A549 (cell line): ENCODE measurements around the gene NR3C1. TPM values are rescaled to one million over a fixed set of nuclear protein-coding genes. Genes with fewer than 3 reads are reported as not detected.

Experiments
- ATAC-seq, 2 experiments: fragments of 200-7000 bp in 1 of 2; fragments of >200 bp in 1 of 2; cut with Nextera tagmentation in 1 of 2; cut with Tn5 transposase in 1 of 2; 3 replicates each; pipeline versions ENCODE4 v1.8.0 to v1.9.1; 2018 to 2020; ENCODE audit warnings: mild to moderate bottlenecking in 1 of 2, moderate library complexity in 1 of 2
- CTCF ChIA-PET: fragments of 300-600 bp; sonication (Branson Sonifier 250); formaldehyde crosslinking; extraction: SDS; loops from one replicate; lab custom pipeline; 2021; ENCODE audit warnings: antibody characterized with exemption, inconsistent platforms; lab: Yijun Ruan, JAX
- POLR2A ChIA-PET: fragments of 350-600 bp; formaldehyde crosslinking; extraction: SDS; loops from one replicate; lab custom pipeline; 2021; ENCODE audit warnings: antibody characterized with exemption, inconsistent platforms; lab: Yijun Ruan, JAX
- DNase-seq, 2 experiments: peaks; one replicate each; pipeline versions ENCODE4 v3.0.0 to v3.0.0-alpha.2; 2011 to 2016; ENCODE audit warnings: low read depth in 1 of 2, low spot score in 1 of 2
- FAIRE-seq: peaks from 2 replicates; lab custom pipeline; 2011; peaks lifted over from hg19 to GRCh38; lab: Jason Lieb, UNC
- H3K27ac ChIP-seq, 2 experiments: fragments of >200 bp; sonication (Bioruptor Twin); formaldehyde crosslinking; 3 replicates each; pipeline ENCODE4 v1.5.1; 2016 to 2017
- H3K4me1 ChIP-seq: fragments of >200 bp; sonication (Bioruptor Twin); formaldehyde crosslinking; 3 replicates; pipeline ENCODE4 v1.6.1; 2016
- H3K4me2 ChIP-seq: fragments of >200 bp; sonication (Bioruptor Twin); formaldehyde crosslinking; 3 replicates; pipeline ENCODE4 v1.6.1; 2016
- H3K4me3 ChIP-seq: fragments of >200 bp; sonication (Bioruptor Twin); formaldehyde crosslinking; 3 replicates; pipeline ENCODE4 v1.5.1; 2016
- H3K9me3 ChIP-seq: fragments of >200 bp; sonication (Bioruptor Twin); formaldehyde crosslinking; 3 replicates; pipeline ENCODE4 v1.6.1; 2016
- BCL3 ChIP-seq: fragments of >200 bp; sonication (Bioruptor Twin); formaldehyde crosslinking; IDR thresholded peaks from 3 replicates; pipeline ENCODE4 v1.6.1; 2016
- CBX8 ChIP-seq: fragments of 200-600 bp; sonication (generic); IDR thresholded peaks from 2 replicates; pipeline ENCODE4 v1.6.1; 2016
- EHMT2 ChIP-seq: fragments of 200-600 bp; sonication (generic); IDR thresholded peaks from 2 replicates; pipeline ENCODE4 v1.6.1; 2016; ENCODE audit warnings: antibody characterized with exemption, low read depth, mild to moderate bottlenecking, moderate library complexity
- ELK1 ChIP-seq: fragments of 150-350 bp; IDR thresholded peaks from 2 replicates; pipeline ENCODE4 v1.6.1; 2014; ENCODE audit warnings: low read depth, mild to moderate bottlenecking, low read length
- FOSL2 ChIP-seq, 2 experiments: fragments of 450-650 bp in 1 of 2; fragments of >200 bp in 1 of 2; sonication (Bioruptor Twin) in 1 of 2; formaldehyde crosslinking; IDR thresholded peaks; 2 replicates each; pipeline versions ENCODE4 v1.5.0 to v1.6.1; 2016 to 2020; ENCODE audit warnings: mild to moderate bottlenecking in 1 of 2, moderate library complexity in 1 of 2
- HES2 ChIP-seq: fragments of >200 bp; sonication (Bioruptor Twin); formaldehyde crosslinking; IDR thresholded peaks from 2 replicates; pipeline ENCODE4 v1.6.1; 2016
- HEYL ChIP-seq: fragments of 250-450 bp; sonication (Bioruptor Pico); IDR thresholded peaks from 2 replicates; pipeline ENCODE4 v1.8.0; 2021; ENCODE audit warnings: mild to moderate bottlenecking, moderate library complexity
- HMGXB4 ChIP-seq: fragments of 250-450 bp; sonication (Bioruptor Pico); IDR thresholded peaks from 2 replicates; pipeline ENCODE4 v1.5.0; 2021; ENCODE audit warnings: mild to moderate bottlenecking, moderate library complexity, borderline replicate concordance
- JUN ChIP-seq, 2 experiments: fragments of >200 bp; sonication (Bioruptor Twin); formaldehyde crosslinking; IDR thresholded peaks; 2 replicates in 1 of 2; 3 replicates in 1 of 2; pipeline ENCODE4 v1.6.1; 2016 to 2017
- JUNB ChIP-seq: fragments of >200 bp; sonication (Bioruptor Twin); formaldehyde crosslinking; IDR thresholded peaks from 2 replicates; pipeline ENCODE4 v1.6.1; 2016
- NFE2L2 ChIP-seq: fragments of 150-350 bp; conservative IDR thresholded peaks from 2 replicates; pipeline ENCODE4 v1.6.1; 2014; ENCODE audit warnings: low read length
- PHF8 ChIP-seq: fragments of 200-600 bp; sonication (generic); IDR thresholded peaks from 2 replicates; pipeline ENCODE4 v1.6.1; 2016; ENCODE audit warnings: low read depth, mild to moderate bottlenecking, antibody characterized with exemption, moderate library complexity, borderline replicate concordance
- POLR2A ChIP-seq: IDR thresholded peaks from 2 replicates; pipeline ENCODE4 v1.6.1; 2012; ENCODE audit warnings: mild to moderate bottlenecking, low read length
- RAD21 ChIP-seq, 2 experiments: fragments of >200 bp in 1 of 2; sonication (Bioruptor Twin) in 1 of 2; formaldehyde crosslinking in 1 of 2; IDR thresholded peaks in 1 of 2; conservative IDR thresholded peaks in 1 of 2; 2 replicates in 1 of 2; 3 replicates in 1 of 2; pipeline ENCODE4 v1.6.1; 2012 to 2018; ENCODE audit warnings: inconsistent platforms in 1 of 2
- RARB ChIP-seq: fragments of 250-450 bp; sonication (Bioruptor Pico); IDR thresholded peaks from 2 replicates; pipeline ENCODE4 v1.8.0; 2021; ENCODE audit warnings: mild to moderate bottlenecking, moderate library complexity
- SMC3 ChIP-seq: fragments of >200 bp; sonication (Bioruptor Twin); formaldehyde crosslinking; IDR thresholded peaks from 3 replicates; pipeline ENCODE4 v1.6.1; 2018; ENCODE audit warnings: inconsistent platforms
- SREBF2 ChIP-seq: fragments of 450-650 bp; IDR thresholded peaks from 2 replicates; pipeline ENCODE4 v1.6.1; 2014; ENCODE audit warnings: mild to moderate bottlenecking, moderate library complexity
- TFCP2L1 ChIP-seq: fragments of 250-450 bp; sonication (Bioruptor Pico); IDR thresholded peaks from 2 replicates; pipeline ENCODE4 v1.5.0; 2021; ENCODE audit warnings: mild to moderate bottlenecking
- WGBS: methylation state at CpG from one replicate; pipeline ENCODE4 v1.1.6; 2017; ENCODE audit errors: missing lambda C conversion rate; 5-methylcytosine and 5-hydroxymethylcytosine counted together
- polyA plus RNA-seq, 4 experiments: library from polyadenylated mRNA; depleted of rRNA in 3 of 4; stranded (reverse); fragments of >200 nt; fragmentation: RNase III in 1 of 4; extraction: RNeasy Plus Mini Kit Qiagen cat#74134 plus additional on column Dnase treatment in 1 of 4; gene quantifications; 2 replicates in 3 of 4; 3 replicates in 1 of 4; pipeline ENCODE4 v1.2.3, GENCODE V29; 2011 to 2017

Gene NR3C1
- polyA plus RNA-seq, 2 of the 4 experiments (the other 2 are of a cell fraction), result 46.5 to 73.0 TPM

GRCh38 chr5:143376195-143376779, 27.2 kb downstream of the NR3C1 start:
- ATAC-seq (peak; percentile 37 to 38; a peak in 5 of 6 replicates), DNase-seq (no peak), FAIRE-seq (no peak)
- ChIA-PET CTCF (interaction anchor here (0.7 to 1.0 kb wide), 5 partner anchors 11 to 27 kb away, joined by 3 to 4 read pairs (median 3); partner anchors contain the start of gene NR3C1), POLR2A (interaction anchor here (0.6 kb wide), 1 partner anchor 28 kb away, joined by 4 read pairs; no protein-coding TSS in a partner anchor)
- peaks cover 84% of the 10 kb centered on the region for H3K4me1 ChIP-seq
- H3K4me2 ChIP-seq, result peak overlapping the region; percentile 53
- no peak overlapping the region for H3K4me3 ChIP-seq
- TF ChIP-seq TFCP2L1 (CRISPR knock-in tag) (0 out of 2 replicates have a peak, but pooled peaks have one; percentile 8), FOSL2 (IDR thresholded peaks at IDR 0.05) (no peak), FOSL2 (CRISPR knock-in tag; IDR thresholded peaks at IDR 0.05) (no peak)
- peak overlapping the region; percentile 1 to 73; a peak in 3 of 6 replicates for H3K27ac ChIP-seq
- 84% methylated on average over 3 of the region's 3 CpGs for WGBS
- H3K9me3 ChIP-seq, result no peaks in the 10 kb centered on the region

GRCh38 chr5:143374496-143375217, 28.8 kb downstream of the NR3C1 start:
- ChIA-PET CTCF (interaction anchor here (1.0 to 1.8 kb wide), 2 partner anchors 218 to 450 kb away, joined by 3 to 4 read pairs; no protein-coding TSS in a partner anchor), POLR2A (no interaction called here)
- no peaks in the 10 kb centered on the region for H3K9me3 ChIP-seq
- no peak for DNase-seq
- TF ChIP-seq TFCP2L1 (CRISPR knock-in tag) (no peak), HMGXB4 (CRISPR knock-in tag) (no peak), POLR2A (no peak), PHF8 (no peak), SMC3 (no peak), BCL3 (no peak), NFE2L2 (no peak), HES2 (no peak), JUNB (no peak), ELK1 (no peak), EHMT2 (no peak), SREBF2 (no peak), JUN (IDR thresholded peaks at IDR 0.05) (no peak), CBX8 (no peak), RARB (CRISPR knock-in tag) (no peak), HEYL (CRISPR knock-in tag) (no peak), RAD21 (conservative IDR thresholded peaks at IDR 0.05 in 1 of 2, IDR thresholded peaks at IDR 0.05 in 1 of 2) (no peak)
- TF ChIP-seq, all 56 proteins: peak for 0
- ATAC-seq (peak in 1 of 2 experiments; percentile 6; a peak in 1 of 6 replicates), FAIRE-seq (no peak)
- Histone ChIP-seq H3K4me1 (peaks cover 82% of the 10 kb centered on the region), H3K4me3 (no peak overlapping the region), H3K27ac (peak overlapping the region in 1 of 2 experiments; percentile 36; a peak in 2 of 6 replicates), H3K4me2 (peak overlapping the region; percentile 4; the same call in 1 of the 3 replicates)
- 80% methylated on average over 6 of the region's 6 CpGs for WGBS
